HG03103 (cell line): ENCODE results near the gene HTR6.

Experiments
- ATAC-seq: cut with Tn5 transposase; IDR thresholded peaks from one replicate; pipeline ENCODE4 v1.9.1; 2021; ENCODE audit warnings: low read depth; ENCODE audit not compliant: unreplicated experiment

The HTR6 gene

DNA sequence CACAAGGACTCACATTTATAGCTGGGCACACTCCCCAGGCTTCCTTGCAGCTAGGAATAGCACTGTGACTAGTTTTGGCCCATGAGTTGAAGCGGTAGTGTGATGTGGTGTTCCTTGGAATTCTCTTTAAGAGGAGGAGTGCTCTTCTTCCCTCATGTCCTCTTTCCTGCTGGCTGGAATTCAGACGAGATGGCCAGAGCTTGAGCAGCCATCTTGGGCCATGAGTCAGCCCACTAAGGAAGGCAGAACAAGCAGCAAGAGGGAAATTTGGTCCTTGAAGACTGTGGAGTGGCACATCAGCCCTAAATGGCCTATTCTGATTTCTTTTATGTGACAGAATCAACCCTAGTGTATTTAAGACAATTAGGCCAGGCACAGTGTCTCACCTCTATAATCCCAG, 20.0 kb downstream of the HTR6 start:
- ATAC-seq = no peak

DNA sequence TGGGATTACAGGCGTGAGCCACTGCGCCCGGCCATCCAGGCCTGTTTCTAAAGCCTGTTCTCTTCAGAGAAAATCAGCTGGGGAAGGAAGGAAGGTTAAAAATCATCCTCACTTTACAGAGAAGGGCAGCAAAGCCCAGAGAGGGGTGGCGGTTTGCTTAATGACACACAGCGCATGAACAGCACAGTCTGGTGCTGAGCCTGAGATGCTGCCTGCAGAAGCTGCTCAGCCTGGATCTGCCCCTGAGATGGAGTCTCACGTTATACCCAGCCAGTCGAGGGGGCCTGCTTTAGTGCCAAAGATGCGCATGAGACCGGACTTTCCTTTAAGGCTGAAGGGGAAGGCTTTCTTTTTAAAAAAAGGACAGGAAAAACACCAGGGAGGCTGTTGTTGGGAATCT, 21.3 kb downstream of the HTR6 start:
- ATAC-seq = no peak

DNA sequence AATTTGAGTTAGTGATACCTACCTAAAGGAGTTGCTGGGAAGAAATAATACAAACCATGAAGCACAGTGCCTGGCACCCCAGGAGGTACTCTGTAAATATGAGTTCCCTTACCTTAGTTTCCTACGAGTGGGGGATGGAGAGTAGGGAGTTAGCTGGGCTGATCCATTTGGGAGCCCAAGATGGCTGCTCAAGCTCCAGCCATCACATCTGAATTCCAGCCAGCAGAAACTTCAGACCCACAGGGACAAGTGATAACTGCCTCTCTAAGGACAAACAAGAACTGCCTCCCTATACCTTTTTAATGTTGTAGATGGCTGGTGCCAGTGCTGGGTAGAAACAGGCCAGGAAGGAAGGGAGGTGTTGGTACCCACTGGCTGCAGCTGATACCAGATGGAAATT, 22.7 kb downstream of the HTR6 start:
- no peak for ATAC-seq

DNA sequence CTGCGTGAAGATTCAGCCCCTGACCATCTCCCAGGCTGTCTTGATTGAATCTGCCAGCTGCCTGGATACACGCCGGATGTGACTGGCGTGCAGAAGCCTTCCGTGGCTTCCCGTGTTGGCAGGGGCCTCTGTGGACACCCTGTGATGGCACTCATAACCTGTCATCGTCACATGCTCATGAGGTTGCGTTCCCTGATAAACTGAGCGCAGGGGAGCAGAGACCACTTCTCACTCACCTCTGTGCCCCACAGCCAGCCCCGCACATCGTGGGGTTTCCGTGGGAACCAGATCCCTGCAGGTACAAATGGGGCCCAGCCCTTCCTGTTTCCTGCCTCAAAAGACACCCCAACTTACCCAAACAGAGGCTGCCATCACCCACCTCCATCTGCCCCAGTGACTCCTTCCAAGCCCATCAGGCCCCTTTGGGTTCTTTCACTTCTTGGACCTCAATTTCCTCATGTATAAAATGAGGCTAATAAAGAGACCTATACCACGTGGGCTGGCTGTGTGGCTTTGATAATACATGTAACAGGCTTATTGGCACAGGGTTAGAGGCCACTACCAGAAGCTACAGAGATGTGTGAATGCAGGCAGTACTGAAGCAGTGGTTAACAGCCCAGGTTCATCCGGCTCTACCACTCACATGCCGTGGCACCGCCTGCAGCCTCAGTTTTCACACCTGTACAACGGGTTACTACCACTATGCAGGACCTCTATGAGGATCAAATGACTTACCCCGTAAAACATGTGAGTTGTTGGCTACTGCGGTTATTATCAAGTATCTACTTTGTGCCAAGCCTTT, 23.6 kb downstream of the HTR6 start:
- ATAC-seq = no peak

DNA sequence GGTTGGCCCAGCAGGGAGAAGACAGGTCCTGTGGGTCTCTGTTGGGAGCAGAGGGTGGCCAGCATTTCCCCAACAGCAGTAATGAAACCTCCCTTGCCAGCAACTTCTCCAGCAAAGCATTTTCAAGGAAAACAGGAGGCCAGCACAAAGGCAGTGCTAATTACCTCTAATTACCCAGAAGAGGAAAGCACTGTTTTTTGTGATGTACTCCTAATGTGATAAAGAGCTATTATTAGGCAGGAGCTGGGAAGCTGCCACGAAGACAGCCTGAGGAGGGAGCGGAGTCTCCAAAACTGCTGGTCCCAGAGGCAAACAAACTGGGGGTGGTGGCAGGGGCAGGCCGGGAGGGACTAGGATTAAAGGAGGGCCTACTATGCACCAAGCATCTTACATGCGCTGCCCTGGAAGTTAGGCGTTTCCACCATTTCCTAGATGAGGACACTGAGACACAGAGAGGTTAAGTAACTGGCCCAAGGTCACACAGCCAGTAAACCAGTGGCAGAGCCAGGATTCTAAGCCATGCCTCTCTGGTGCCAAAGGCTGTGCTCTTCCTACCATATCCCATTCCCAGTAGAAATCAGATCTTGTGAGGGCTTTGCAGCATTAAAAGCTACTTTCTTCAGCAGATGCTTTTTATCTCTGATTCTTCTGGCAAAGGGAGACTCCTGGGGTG, 24.5 kb downstream of the HTR6 start:
- ATAC-seq = no peak

DNA sequence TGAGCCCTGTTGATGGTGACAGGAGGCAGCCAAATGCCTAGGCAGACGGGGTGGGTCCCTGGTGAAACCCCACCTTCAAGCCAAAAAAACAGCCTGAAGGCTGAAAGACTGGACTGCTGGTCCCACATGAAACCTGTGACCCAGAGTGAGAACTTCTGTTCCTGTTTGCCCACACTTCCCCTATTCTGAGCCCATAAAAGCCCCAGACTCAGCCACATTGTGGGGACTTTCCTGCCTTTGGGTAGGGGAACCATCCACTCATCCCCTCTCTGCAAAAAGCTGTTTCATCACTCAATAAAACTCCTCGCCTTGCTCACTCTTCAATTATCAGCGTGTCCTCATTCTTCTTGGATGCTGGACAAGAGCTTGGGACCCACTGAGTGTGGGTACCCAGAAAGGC, 25.2 kb downstream of the HTR6 start:
- no peak for ATAC-seq

DNA sequence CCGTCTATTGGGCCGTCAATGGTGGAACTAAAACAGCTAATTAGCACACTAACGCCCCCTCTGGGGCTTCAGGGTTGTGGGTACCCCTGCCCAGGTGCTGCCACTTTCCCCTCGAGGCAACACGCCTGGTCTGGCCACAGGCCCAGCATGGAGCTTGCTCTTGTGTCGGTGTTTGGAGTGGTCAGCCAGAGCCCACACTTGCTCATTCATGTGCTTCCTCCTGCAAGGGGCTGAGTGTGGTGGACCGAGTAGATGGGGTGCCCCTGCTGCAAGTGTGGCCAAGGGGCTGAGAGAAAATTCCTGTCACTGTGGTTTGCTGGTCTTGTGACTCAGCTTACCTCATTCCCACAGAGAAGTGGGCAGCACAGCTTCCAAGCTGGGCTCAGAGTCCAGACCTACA, 25.7 kb downstream of the HTR6 start:
- ATAC-seq = no peak

DNA sequence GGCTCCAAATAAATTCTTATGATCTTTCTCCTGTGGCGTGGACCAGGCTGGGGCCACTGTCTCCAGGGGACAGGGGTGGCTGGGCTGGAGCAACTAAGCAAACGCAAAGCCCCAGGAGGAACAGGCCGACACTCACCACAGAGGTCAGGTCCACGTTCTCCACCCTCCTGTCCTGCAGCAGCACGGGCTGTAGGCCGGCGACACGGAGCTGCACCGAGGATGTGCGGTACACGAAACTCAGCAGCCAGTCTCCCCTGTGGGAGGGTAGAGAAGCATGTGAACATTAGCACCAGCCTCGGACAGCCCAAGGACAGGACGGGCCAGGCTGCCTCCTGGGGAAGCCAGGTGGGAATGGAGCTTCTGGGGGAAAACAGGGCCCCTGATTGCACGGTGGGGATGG, 29.6 kb downstream of the HTR6 start:
- ATAC-seq = no peak

DNA sequence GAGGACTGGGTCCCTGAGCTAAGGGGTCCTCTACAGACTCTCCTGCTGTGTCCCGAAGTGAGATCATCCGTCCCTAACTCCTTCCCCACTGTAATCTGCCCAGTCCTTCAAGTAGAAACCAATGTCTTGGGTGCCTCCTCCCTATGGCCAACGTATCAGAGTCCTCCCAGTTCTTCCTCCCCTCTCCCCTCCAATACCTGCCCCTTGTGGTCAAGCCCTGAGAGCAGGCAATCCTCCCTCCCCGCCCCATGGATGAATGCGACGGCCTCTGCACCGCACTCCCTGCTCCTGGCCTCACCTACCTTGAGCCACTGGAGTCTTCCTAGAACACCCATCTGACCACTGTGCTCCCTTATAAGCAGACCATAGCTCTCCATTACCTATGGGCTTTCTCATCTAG, 31.1 kb downstream of the HTR6 start:
- no peak for ATAC-seq

DNA sequence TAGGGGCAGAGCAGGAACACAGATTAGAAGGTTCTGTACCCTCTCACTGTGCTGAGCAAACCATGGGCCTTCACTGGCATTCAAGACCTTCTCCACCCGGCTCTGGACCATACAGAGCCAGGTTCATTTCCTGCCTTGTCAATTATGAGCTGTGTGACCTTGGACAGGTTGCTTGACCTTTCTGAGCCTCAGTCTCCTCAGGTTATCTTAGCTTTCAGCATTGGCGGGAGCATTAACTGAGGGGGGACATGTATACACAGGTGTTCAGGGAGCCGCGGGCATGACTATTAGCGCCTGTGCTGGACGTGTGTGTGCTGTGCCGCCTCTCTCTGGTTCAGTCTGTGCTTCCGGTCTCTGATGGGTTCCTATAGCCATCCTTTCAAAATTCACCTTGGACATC, 32.1 kb downstream of the HTR6 start:
- no peak for ATAC-seq

DNA sequence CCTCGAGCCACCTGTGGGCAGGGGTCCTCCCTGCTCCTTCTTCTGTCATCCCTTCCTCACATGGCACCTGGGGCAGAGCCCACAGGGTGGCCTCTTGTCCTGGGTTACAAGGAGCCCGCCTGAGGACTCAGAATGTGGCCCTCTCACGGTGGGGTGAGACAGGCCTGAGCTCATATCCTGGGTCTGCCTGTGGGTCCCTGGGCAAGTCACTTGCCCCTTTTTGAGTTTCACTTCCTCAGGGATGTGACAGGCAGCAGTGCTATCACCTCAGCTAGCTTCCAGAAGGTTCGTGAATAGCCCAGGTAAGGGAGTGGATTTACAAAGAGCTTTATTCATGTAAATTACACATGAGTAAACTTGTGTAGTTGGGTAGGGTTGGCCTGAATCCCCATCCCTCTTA, 33.5 kb downstream of the HTR6 start:
- ATAC-seq = no peak

DNA sequence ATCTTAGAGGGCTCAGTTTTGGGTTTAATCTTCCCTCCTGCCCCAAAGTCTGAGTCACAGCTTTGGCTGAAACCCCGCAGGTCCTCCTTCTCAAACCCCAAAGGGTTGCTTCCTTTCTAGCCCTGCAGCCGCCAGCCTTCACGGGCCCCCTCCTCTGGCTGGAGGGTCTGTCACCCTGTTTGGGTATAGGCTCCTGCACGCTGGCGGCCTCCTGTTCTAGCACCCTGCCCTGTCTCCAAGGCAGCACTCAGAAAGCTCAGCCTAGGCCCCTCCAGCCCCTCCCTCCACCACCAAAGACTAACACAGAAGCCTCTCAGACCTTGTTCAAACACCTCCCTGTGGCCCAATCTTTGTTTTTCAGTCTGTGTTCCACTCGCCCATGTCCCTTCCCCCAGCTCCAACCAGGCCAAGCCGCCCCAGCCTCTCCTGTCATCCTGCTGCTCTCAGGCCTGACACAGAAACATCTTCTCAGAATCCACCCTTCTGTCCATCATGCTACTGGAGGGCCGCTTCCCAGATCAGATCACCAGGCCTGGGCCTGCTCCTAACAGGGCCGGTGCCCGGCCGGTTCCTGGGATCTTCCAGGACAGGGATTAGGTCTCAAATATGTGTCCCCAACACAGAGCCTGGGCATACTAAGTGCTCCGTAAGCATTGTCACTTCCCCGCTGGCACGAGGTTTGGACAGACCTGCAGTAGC, 35.6 kb downstream of the HTR6 start:
- ATAC-seq = no peak

DNA sequence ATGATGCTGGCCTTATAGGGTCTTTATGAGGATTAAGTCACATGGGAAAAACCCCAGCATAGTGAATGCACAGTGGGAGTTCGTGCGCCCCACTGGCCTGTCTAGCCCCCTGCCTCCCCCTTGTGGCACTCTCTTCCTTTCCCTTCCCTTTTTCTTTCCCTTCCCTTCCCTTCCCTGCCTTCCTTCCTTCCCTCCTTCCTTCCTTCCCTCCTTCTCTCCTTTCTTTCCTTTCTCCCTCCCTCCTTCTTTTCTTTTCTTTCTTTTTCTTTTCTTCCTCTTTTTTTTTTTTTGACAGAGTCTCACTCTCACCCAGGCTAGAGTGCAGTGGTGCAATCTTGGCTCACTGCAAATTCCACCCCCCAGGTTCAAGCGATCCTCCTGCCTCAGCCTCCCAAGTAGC, 38.6 kb downstream of the HTR6 start:
- ATAC-seq = no peak

DNA sequence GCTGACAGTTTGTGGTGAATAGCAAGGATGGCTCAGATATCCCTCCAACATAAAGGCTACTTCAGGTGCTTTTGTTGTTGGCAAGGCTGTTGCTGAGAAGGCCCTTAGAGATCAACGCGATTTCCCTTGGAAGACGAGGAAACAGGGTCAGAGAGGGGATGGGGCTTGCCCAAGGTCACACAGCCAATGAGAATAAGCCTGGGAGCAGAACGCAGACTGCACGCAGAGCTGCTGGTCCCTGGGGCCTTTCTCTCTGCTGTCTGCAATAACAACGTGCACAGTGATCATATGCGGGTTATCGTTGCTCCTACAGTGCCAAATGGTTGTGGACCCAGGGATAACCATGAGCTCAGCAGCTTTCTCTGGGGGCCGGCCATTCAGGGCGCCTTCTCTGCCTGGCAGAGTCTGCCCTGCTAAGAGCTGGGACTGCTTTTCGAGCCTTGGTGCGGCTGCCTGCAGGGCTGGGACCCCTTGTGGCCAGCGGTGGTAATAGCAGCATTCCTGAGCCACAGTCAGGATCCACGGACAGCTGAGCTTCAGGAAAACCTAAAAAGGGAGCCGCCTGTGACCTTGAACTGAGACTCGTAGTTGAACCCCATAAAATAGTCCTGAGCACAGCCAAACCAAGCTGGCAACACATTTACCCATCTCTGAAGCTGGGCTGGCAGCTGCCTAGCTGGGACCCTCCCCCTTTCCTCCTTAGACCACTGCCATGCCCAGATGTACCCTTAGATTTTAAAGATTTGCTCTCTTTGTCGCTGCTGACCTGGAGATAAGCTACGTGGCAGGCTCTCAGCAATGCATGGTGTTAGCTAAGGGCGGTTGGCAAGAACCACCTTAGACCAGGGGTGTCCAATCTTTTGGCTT, 39.8 kb downstream of the HTR6 start:
- no peak for ATAC-seq

DNA sequence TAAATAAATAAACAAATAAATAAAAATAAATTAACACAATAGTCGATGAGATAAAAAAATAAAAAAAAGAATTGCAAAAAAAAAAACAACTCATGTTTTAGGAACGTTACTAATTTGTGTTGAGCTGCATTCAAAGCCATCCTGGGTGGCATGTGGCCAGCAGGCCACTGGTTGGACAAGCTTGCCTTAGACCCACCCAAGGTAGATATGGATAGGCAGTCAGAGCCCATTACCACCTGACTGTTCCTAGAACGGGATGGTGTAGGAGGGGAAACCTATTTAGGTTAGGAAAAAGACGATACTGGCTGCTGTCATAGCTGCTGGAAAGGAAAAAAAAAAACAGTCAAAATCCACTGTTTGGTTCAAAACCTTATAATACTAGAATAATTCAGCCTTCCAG, 40.8 kb downstream of the HTR6 start:
- ATAC-seq = no peak

DNA sequence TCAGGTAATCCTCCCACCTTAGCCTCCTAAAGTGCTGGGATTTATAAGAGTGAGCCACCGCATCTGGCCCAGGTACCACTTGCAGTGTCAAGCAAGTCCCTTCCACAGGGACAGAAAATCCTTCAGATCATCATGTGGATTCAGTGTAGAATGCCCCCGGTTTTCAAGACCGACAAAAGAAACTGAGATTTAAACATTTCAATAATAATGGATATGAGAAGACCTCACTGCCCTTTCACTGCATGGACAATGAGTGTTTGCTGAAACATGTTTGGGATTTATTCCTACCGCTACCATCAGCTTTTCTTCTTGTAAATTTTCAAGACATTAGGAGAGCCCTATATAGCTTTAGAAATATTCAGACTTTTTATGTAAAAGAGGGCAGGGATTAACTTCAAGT, 41.5 kb downstream of the HTR6 start:
- ATAC-seq = no peak

DNA sequence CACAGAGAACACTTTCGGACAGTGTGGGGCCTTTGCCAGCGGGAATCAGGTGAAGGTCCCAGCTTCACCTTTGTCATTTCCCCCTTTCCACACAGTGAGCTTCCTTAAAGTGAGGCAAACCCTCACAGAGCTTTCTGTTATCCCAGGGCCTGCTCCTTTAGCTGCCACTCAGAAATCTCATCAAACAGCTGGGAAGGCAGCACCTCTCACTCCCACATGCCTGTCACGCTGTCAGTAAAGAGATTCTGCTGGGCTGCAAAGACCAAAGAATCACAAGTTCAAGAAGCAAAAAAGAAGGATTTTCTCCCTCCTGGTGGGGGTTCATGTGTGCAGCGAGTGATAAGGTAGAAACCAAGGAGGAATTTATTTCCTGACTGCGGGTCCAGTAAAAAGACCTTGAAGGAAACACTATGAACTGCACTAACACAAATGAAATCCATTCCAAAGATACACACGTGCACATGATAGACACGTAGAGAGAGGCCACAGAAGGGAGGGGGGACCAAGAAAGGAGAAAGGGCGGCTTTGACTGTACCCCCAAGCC, 44.0 kb downstream of the HTR6 start:
- ATAC-seq = no peak

DNA sequence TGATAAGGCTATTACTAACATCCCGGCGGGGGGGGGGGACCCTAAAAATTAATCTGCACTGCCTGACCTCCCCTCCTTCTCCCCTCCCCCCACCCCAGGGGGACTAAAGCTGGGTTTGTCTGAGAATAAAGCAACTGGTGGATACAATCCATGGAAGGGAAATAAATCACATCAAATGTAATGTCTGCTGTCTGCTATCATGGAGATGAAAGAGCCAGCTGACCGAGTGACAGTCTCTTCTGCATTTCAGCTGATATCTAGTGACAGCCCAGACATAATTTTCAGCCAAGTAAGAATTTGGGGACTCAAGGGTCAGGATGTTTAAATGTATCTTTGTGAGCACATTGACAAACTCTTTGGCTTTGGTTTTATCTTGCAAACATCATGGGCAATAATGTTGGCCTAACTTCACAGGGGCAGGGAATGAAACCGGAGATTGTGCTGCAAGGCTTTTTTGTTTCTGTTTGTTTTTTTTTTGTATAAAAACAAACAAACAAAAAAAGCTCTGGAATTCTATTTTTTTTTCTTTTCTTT, 44.7 kb downstream of the HTR6 start:
- ATAC-seq = no peak

DNA sequence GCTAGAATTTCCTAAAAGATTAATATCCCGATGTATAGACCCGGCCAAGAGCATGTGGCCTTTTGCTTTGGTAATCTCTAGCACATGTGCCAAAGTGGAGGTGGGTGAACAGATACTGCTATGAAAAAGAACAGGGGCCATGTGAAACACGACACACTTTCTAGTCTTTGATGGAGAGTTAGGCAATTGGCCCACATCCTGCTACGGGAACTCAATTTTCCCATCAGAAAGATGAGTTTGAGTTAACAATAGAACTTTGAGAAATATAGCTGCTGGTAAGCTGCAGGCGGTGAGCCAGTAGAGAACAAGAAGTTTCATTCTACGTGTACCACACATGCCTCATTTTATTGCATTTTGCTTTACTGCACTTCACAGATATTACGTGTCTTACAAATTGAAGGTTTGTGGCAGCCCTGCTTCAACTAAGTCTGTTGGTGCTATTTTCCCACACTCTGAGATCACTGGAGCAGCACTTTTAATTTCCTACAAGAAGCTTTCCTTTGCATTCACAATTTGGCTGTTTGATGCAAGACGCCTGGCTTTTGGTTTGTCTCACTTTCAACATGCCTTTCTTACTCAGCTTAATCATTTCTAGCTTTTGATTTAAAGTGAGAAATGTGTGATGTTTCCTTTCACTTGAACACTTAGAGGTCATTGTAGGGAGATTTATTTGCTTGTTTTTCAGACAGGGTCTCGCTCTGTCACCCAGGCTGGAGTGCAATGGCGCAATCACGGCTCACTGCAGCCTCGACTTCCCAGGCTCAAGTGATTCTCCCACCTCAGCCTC, 46.3 kb downstream of the HTR6 start:
- no peak for ATAC-seq

DNA sequence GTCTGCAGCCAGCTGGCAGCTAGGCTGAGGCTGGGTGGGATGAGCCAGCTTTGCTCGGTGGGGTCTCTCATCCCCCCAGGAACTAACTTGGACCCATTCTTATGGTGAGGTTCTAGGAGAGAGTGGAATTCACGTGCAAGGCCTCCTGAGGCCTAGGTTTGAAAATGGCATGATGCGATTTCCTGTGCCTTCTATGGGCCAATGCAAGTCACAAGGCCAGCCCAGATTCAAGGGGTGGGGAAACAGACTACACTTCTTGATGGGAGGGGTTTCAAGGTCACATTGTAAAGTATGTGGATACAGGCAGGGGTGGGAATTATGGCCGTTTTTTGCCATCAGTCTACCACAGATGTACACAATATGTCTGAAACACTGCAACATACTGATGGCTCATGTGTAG, 48.3 kb downstream of the HTR6 start:
- no peak for ATAC-seq
